Activated CD8-positive, alpha-beta memory T cell treated with anti-CD3 and anti-CD28 coated beads for 4 hours (primary cell): ENCODE results near the gene TRPC6.

Experiments
- DNase-seq, 2 donors: peaks; one replicate each; pipeline ENCODE4 v3.0.0-alpha.2; 2020; ENCODE audit warnings: low read depth in 2 of 2

The TRPC6 gene

DNA sequence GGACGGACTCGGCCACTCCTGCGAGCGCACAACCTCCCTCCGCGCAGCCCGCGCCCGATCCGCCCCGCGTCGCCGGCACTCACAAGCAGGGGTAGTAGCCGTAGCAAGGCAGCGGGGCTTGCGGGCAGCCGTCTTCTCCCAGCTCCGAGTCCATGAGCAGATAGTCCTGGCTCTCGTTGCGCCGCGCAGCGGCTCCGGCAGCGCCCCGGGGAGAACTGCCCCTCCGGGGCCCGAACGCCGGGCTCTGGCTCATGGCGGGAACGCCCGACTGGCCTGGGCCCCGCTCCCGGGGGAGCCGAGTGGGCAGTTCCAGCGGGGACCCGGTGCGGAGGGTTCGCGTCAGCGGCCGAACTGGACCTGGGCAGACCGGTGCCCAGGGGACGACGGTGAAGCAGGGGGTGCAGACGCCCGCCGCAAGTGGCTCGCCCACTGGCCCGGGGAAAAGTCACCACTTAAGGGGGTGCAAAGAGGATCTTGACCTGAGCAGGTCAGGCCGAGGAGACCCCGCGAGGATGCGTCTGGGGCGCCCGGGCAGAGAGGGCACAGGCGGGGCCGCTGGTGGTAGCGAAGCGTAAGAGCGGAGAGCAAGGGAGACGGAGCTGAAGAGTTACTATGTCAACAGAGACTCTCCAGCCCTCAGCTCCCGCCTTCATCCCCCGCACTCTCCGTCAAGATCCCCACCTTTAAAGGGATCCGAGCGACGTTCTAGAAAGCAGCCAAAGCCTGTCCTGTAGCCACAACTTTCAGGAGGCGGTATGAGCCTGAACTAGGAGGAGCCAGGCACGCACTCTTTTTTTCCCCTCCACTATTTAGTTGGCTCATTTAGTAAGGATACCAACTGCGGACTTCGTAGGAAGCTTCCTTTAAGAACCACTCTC, at the start of gene TRPC6:
TSS of gene TRPC6 (minus strand) at position 757 of the 878 bp plus-strand sequence. CDS start at position 253, 504 bp downstream.
- no peak for DNase-seq

GRCh38 chr11:101620026-101620425, 36.2 kb upstream of the TRPC6 start:
- DNase-seq, result no peak

DNA sequence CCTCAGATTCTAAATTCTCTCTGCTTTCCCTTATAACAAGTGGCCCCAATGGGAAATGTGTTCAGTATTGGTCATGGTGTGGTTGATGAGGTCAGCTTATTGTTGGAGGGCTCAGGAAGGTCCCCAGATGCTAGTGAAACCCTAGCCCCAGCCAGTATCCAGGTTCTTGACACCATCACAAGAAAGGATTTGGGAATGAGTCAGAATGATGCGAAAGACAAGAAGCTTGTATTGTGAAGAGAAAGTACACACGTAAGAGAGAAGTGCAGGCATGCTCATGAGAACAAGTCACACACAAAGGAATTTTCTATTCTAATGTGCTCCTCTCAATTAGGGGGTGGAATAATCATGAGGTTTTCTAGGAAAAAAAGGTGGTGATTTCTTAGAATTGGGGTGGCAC, 34.9 kb upstream of the TRPC6 start:
- DNase-seq, result no peak

- no peak for DNase-seq
Observed at GRCh38 chr11:101617735-101618332, 34.0 kb upstream of the TRPC6 start.

GRCh38 chr11:101612481-101612880, 28.7 kb upstream of the TRPC6 start:
- no peak for DNase-seq

DNA sequence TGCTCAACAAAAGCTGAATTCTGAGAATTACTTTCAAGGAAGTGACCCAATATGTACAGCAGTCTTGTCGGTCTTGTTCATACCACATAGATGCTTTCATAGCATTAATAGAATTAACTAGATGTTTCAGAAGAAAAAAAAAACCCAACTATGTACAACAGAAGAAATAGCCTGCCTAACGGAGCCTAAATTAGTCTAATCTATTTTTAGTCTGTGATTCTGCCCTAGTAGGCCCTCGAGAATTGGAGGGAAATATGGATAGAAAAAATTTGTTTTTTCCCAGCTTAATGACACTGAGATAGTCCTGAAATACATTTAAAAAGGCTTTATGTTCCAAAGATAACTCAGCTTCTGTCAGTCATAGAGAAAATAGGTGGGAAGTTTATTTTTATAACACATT, 17.1 kb upstream of the TRPC6 start:
- DNase-seq, result no peak

DNA sequence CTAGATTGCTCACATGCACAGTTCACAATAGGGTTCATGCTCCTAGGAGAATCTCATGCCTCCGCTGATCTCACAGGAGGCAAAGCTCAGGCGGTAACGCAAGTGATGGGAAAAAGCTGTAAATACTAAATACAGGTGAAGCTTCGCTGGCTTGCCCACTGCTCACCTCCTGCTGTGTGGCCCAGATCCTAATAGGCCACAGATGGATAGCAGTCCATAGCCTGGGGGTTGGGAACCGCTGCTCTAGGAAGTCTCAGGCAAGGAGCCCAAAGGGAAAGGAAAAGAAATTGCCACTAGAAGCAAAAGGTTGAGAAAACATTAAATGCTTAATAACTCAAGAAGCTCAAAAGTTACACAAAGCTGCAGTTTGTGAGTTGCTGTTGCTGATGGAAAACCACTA, 3.2 kb upstream of the TRPC6 start:
- DNase-seq, result no peak

- no peak for DNase-seq
Observed at GRCh38 chr11:101584655-101585054, 848 bp upstream of the TRPC6 start.

DNA sequence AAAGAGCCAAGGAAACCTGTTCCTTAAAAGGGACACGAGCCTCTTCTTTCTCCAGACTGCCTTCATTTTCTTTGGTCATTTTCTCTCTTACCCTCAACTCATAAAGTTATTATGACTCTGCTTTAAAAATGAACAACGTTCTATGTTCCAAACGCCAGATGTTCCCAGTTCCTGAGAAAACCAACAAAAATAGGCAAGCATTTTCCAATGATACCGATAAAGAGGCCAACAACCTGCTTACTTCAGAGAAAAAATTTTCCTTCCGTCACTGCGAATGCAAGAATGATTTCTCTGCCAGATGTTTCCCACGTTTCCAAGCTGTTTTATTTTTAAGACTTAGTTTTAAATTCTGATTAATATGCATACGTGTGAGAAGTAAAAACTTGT, 315 bp upstream of the TRPC6 start:
- no peak for DNase-seq

GRCh38 chr11:101582989-101583250, 887 bp downstream of the TRPC6 start:
- no peak for DNase-seq

GRCh38 chr11:101582236-101582988, 1.4 kb downstream of the TRPC6 start:
- DNase-seq, result no peak

GRCh38 chr11:101577461-101577860, 6.3 kb downstream of the TRPC6 start:
- DNase-seq, result no peak

- DNase-seq, result no peak
Observed at GRCh38 chr11:101576456-101576855, 7.4 kb downstream of the TRPC6 start.

GRCh38 chr11:101574886-101575285, 8.9 kb downstream of the TRPC6 start:
- DNase-seq, result no peak

GRCh38 chr11:101567071-101567470, 16.7 kb downstream of the TRPC6 start:
- DNase-seq, result no peak

DNA sequence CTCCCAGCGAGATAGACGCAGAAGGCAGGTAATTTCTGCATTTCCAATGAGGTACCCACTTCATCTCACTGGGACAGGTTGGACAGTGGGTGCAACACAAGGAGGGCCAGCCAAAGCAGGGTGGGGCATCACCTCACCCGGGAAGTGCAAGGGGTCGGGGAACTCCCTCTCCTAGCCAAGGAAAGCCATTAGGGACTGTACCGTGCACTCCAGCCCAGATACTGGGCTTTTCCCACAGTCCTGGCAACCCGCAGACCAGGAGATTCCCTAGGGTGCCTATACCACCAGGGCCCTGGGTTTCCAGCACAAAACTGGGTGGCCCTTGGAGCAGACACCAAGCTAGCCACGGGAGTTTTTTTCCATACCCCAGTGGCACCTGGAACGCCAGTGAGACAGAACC, 17.2 kb downstream of the TRPC6 start:
- DNase-seq, result no peak

DNA sequence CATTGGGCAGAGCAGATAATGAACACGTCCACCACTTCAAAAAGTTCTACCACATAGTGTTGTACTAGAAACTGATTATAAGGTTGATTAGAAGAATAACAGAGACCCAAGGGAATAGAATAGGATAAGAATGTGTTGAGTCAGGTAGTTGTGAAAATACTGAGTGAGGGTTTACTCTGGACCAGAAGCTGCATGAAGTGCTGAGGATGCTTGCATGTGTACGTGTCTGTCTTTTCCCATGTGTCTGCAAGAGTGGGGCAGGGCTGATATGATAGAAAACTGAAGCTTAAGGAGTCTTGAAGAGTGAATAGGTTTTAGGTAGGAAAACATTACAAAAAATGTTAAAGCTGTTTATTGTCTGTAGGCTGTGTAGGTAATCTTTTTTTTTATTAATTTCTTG, 20.6 kb downstream of the TRPC6 start:
- no peak for DNase-seq

DNA sequence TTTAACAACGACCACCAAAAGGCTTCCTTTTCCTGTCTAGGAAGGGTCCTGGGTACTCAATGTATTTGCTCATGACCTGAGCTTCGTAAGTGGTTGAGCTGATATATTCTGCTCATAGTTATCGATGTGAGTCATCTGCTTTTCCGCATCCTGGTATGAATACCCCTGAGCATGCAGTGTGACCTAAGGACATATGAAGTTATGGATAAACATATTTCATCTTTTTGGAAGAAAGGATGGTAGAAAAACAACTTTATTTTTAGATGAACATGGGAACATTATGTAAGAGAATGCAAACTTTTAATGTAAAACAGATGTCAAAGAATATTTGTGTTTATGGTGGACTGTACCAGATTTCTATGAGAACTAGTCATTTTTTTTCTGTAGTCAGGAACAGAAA, 28.4 kb downstream of the TRPC6 start:
- DNase-seq, result no peak

DNA sequence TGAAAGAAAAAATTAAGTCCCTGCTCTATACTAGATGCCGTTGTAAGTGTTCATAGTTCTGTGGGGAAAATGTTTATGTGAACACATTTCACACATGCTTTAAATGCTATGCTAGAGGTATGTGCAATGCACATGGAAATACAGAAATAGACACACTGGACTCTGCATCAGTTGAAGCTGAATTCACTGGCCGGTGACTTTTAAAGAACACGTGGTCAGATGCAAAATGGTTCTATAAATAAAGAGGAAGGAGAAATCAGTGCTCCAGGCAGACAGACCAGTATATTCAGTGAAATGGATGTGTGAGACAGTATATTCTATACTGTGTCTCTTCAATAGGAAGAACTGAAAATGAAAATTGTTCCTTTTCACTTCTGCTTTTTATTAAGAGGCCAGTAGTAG, 29.9 kb downstream of the TRPC6 start:
- DNase-seq, result no peak

- no peak for DNase-seq
Observed at GRCh38 chr11:101552888-101553287, 30.9 kb downstream of the TRPC6 start.

GRCh38 chr11:101528541-101528940, 55.3 kb downstream of the TRPC6 start:
- DNase-seq, result no peak

GRCh38 chr11:101523634-101524260, 60.1 kb downstream of the TRPC6 start:
- DNase-seq, result no peak

- DNase-seq, result no peak
Observed at GRCh38 chr11:101523193-101523592, 60.6 kb downstream of the TRPC6 start.
